LNCAP (cell line): Measurements from ENCODE around the gene SLC2A9.

ENCODE experiments used
- TF ChIP-seq, protein P1 (sequence below): fragments of 450-650 bp; IDR thresholded peaks from 2 replicates; pipeline ENCODE4 v1.5.1; 2017; ENCODE audit warnings: mild to moderate bottlenecking

SLC2A9 gene

DNA sequence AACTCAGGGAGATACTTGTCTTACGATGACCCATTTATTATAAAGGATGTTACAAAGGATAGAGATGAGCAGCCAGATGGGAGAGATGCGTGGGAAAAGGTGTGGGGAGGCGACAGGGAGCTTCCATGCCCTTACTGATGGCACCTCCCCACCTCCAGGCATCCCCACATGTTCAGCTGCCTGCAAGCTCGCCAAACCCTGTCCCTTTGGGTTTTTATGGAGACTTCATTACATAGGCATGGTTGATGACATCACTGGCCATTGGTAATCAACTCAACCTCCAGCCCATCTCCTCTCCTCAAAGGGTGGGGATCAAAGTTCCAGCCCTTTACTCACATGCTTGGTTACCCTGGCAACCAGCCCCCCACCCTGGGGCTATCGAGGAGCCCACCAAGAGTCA is 29.4 kb upstream of the SLC2A9 start:
- TF ChIP-seq, protein P1, sequence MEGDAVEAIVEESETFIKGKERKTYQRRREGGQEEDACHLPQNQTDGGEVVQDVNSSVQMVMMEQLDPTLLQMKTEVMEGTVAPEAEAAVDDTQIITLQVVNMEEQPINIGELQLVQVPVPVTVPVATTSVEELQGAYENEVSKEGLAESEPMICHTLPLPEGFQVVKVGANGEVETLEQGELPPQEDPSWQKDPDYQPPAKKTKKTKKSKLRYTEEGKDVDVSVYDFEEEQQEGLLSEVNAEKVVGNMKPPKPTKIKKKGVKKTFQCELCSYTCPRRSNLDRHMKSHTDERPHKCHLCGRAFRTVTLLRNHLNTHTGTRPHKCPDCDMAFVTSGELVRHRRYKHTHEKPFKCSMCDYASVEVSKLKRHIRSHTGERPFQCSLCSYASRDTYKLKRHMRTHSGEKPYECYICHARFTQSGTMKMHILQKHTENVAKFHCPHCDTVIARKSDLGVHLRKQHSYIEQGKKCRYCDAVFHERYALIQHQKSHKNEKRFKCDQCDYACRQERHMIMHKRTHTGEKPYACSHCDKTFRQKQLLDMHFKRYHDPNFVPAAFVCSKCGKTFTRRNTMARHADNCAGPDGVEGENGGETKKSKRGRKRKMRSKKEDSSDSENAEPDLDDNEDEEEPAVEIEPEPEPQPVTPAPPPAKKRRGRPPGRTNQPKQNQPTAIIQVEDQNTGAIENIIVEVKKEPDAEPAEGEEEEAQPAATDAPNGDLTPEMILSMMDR, result no peak

- TF ChIP-seq, protein P1, result no peak
Observed at GRCh38 chr4:10050261-10050661, 29.0 kb upstream of the SLC2A9 start.

DNA sequence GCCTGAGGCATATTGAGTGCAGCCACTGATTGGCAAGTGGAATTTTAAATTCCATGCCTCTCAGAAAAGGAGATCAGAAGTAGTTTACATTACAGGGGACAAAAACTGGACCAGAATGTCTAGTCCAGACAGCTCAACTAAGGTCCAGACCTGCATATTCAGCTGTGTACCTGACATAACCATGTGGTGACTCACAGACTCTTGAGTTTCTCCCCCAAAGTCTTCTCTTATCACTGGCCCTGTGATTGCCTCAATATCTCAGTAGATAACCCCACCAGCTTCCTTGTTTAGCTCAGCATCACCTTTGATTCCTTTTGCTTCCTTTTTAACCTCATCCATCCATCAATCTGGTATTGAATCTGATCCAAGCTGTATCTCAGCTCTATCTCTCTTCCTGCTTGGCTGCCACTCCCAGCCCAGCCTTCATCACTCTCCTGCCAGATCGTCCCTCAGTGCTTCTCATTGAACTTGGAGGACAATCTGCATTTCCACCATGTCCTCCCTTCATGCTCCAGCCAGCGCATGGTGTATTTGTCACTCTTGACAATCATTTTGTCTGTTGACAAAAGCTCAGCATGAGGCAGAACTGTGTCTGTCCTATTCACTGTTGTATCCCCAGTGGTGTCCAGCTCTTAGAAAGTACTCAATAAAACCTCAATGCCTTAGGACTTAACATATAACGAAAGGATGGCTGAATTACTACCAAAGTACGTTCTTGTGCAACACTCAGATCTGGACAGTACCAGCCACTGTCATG is 27.8 kb upstream of the SLC2A9 start:
- TF ChIP-seq, protein P1, result no peak

- TF ChIP-seq, protein P1, result no peak
Observed at GRCh38 chr4:10047967-10048366, 26.7 kb upstream of the SLC2A9 start.

DNA sequence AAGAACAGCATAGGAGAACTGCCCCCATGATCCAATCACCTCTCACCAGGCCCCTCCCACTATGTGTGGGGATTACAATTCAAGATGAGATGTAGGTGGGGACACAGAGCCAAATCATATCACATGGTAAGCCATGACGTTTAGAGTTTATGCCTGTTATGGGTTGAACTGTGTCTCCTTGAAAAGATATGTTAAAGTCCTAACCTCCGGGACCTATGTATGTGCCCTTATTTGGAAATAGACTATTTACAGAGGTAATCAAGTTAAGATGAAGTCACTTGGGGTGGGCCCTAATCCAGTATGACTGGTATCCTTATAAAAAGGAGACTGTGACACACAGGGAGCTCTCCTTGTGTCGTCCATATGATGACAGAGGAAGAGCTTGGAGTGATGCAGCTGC is 25.2 kb upstream of the SLC2A9 start:
- TF ChIP-seq, protein P1, result no peak

GRCh38 chr4:10045481-10045880 is 24.2 kb upstream of the SLC2A9 start:
- TF ChIP-seq, protein P1, result no peak

- TF ChIP-seq, protein P1, result no peak
Observed at GRCh38 chr4:10041036-10041435, 19.7 kb upstream of the SLC2A9 start.
